CD4-positive, CD25-positive, alpha-beta regulatory T cell (primary cell): ENCODE results near the gene TESK2. TPM values are rescaled to one million over a fixed set of nuclear protein-coding genes. Genes with fewer than 3 reads are reported as not detected.
"Not testable (repeated sequence)": the region's sequence is repeated elsewhere in the genome, so short reads cannot be mapped to it uniquely, and the experiment has no call there.

ENCODE experiments used
- ATAC-seq, 2 donors: fragments of 150-1000 bp; cut with Tn5 transposase; one replicate each; pipeline ENCODE4 v1.10.0; 2021; ENCODE audit warnings: low read depth in 2 of 2, moderate number of reproducible peaks in 2 of 2, moderate library complexity in 1 of 2
- DNase-seq, 3 donors: peaks; one replicate each; pipeline versions ENCODE4 v3.0.0 to v3.0.0-alpha.2; 2012 to 2022; ENCODE audit warnings: mixed read lengths in 1 of 3
- H3K27ac ChIP-seq: one replicate; pipeline ENCODE4 v1.7.0; 2013; ENCODE audit warnings: mild to moderate bottlenecking, low read length; ENCODE audit not compliant: insufficient read depth, poor library complexity, severe bottlenecking
- H3K27me3 ChIP-seq: one replicate; pipeline ENCODE4 v1.7.0; 2013; ENCODE audit warnings: low read length; ENCODE audit not compliant: control insufficient read depth, insufficient read depth
- H3K36me3 ChIP-seq: one replicate; pipeline ENCODE4 v1.7.0; 2013; ENCODE audit warnings: mild to moderate bottlenecking, low read length, moderate library complexity; ENCODE audit not compliant: control insufficient read depth, insufficient read depth
- H3K4me1 ChIP-seq: 2 replicates; pipeline ENCODE4 v1.7.0; 2013; ENCODE audit warnings: mild to moderate bottlenecking, low read length; ENCODE audit not compliant: insufficient read depth, control insufficient read depth, poor library complexity, severe bottlenecking
- H3K4me3 ChIP-seq: one replicate; pipeline ENCODE4 v1.7.0; 2013; ENCODE audit warnings: low read depth, mild to moderate bottlenecking, low read length, moderate library complexity
- H3K9me3 ChIP-seq, 2 experiments: 1 replicate in 1 of 2; 2 replicates in 1 of 2; pipeline ENCODE4 v1.7.0; 2013; ENCODE audit warnings: low read length in 2 of 2, mild to moderate bottlenecking in 1 of 2, moderate library complexity in 1 of 2; ENCODE audit not compliant: control insufficient read depth in 2 of 2
- H3K27ac Mint-ChIP-seq, 3 donors: one replicate each; pipeline ENCODE4 v1.8.0; 2020 to 2022; ENCODE audit warnings: mild to moderate bottlenecking in 3 of 3, mixed read lengths in 3 of 3, moderate library complexity in 2 of 3
- H3K27me3 Mint-ChIP-seq: one replicate; pipeline ENCODE4 v1.8.0; 2022; ENCODE audit warnings: mild to moderate bottlenecking, mixed read lengths
- H3K36me3 Mint-ChIP-seq: one replicate; pipeline ENCODE4 v1.8.0; 2020; ENCODE audit warnings: mixed read lengths
- H3K4me1 Mint-ChIP-seq, 4 donors: one replicate each; pipeline ENCODE4 v1.8.0; 2020 to 2022; ENCODE audit warnings: mixed read lengths in 4 of 4, mild to moderate bottlenecking in 1 of 4
- H3K4me3 Mint-ChIP-seq, 4 donors: one replicate each; pipeline ENCODE4 v1.8.0; 2020 to 2022; ENCODE audit warnings: mild to moderate bottlenecking in 4 of 4, mixed read lengths in 4 of 4, moderate library complexity in 3 of 4
- H3K9me3 Mint-ChIP-seq, 7 donors: one replicate each; pipeline ENCODE4 v1.8.0; 2020 to 2022; ENCODE audit warnings: mixed read lengths in 7 of 7, mild to moderate bottlenecking in 3 of 7, moderate library complexity in 2 of 7
- polyA plus RNA-seq, 4 donors: library from polyadenylated mRNA; unstranded; fragments of 300-500 nt; fragmentation: Illumina TruSeq; gene quantifications; one replicate each; pipeline ENCODE4 v1.2.3, GENCODE V29; 2021
- total RNA-seq: library from RNA; stranded (reverse); gene quantifications from one replicate; pipeline ENCODE4 v1.2.3, GENCODE V29; 2022

TESK2 gene
- total and polyA plus RNA-seq, 5 donors from 2014 or later: 2.9 to 5.3 (median 3.7) TPM

DNA sequence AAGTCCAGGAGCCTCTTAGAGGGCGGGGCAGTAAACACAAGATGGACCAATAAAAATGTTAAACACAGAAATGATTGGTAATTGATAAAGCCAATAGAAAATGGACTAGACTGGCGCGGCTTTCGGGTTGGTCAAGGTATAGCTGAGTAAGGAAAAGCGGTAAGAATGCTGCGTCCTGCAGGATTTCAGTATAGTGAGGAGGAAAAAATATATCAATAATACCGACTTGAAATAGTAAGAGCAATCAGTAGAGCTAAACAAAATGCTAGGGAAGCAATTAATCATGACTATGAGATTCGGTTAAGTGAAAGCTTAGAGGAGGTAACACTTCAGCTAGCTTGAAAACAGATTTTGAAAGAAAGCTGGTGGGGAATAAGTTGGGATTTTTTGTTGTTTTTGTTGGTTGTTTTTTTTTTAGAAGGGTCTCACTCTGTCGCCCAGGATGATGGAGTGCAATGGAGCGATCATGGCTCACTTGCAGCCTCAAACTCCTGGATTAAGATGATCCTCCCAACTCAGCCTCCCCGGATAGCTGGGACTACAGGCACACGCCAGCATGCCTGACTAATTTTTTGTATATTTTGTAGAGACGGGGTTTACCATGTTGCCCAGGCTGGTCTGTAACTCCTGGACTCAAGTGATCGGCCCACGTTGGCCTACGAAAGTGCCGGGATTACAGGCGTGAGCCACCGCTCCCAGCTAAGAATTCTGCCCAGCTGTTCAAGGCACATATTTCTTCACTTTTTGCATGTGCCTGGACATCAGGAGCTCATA, 711 bp upstream of the TESK2 start:
- H3K27ac ChIP-seq: peak overlapping the region; percentile 82

DNA sequence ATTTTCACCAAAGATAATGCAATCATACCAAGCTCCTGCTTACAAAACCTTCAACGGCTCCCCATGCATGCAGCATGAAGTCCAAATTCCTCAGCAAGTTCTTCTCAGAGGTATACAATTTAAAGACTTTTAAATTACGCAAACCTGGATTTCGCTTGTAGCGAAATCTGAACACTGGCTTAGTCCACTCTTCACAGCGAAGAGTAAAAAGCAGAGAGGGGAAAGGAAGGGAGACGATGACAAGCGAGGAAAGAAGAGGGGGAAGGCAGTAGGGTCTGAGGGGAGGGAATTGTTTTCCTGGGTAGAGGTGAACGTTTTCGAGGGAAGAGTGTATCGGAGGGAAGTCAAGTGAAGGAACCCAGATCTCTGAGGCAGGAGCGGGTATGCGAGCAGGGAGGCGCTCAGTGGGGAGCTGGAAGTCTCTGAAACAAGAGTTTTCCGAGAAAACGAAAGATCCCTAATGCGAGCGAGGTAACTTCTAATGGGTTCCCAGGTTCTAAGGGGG, 790 bp downstream of the TESK2 start:
- Mint-ChIP-seq H3K4me3 (no peak overlapping the region), H3K9me3 (no peaks in the 10 kb centered on the region), H3K27me3 (no peaks in the 10 kb centered on the region), H3K27ac (no peak overlapping the region), H3K4me1 (peaks cover 6 to 23% (median 13%) of the 10 kb centered on the region in 4 donors), H3K36me3 (no peaks in the 10 kb centered on the region)
- H3K9me3 ChIP-seq: no peaks in the 10 kb centered on the region
- no peak for ATAC-seq
- no peaks in the 10 kb centered on the region for H3K27me3 ChIP-seq
- H3K27ac ChIP-seq: peak overlapping the region; percentile 70
- DNase-seq: peak in 1 of 3 donors; percentile 21
- H3K4me3 ChIP-seq: peak overlapping the region; percentile 91
- H3K36me3 ChIP-seq: no peaks in the 10 kb centered on the region
- H3K4me1 ChIP-seq: peaks cover 22% of the 10 kb centered on the region

More for the DNA sequence above, 711 bp upstream of the TESK2 start:
- H3K27me3 ChIP-seq: no peaks in the 10 kb centered on the region
- H3K9me3 ChIP-seq: no peaks in the 10 kb centered on the region
- peak overlapping the region; percentile 85 for H3K4me3 ChIP-seq
- H3K36me3 ChIP-seq: no peaks in the 10 kb centered on the region
- H3K27ac Mint-ChIP-seq: no peak overlapping the region
- H3K4me1 Mint-ChIP-seq: peaks cover 5 to 23% (median 13%) of the 10 kb centered on the region in 4 donors
- no peak overlapping the region for H3K4me3 Mint-ChIP-seq
- no peak for DNase-seq
- no peak for ATAC-seq
- no peaks in the 10 kb centered on the region for H3K36me3 Mint-ChIP-seq
- no peaks in the 10 kb centered on the region for H3K27me3 Mint-ChIP-seq
- peaks cover 22% of the 10 kb centered on the region for H3K4me1 ChIP-seq
- H3K9me3 Mint-ChIP-seq: no peaks in the 10 kb centered on the region

DNA sequence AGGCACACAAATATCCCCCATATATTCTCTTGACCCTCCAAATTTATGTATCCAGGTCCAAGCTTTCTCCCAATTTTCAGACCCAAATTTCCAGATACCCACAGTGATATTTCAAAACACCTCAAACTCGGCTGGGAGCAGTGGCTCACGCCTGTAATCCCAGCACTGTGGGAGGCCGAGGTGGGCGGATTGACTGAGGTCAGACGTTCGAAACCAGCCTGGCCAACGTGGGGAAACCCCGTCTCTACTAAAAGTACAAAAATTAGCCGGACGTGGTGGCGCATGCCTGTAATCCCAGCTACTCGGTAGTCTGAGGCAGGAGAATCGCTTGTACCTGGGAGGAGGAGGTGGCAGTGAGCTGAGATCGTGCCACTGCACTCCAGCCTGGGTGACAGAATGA, 1.6 kb downstream of the TESK2 start:
- not testable (repeated sequence) for H3K4me3 Mint-ChIP-seq, H3K9me3 Mint-ChIP-seq, H3K9me3 ChIP-seq, H3K27me3 ChIP-seq, H3K27me3 Mint-ChIP-seq, H3K36me3 Mint-ChIP-seq, DNase-seq, H3K36me3 ChIP-seq, ATAC-seq, H3K27ac ChIP-seq
- Histone ChIP-seq H3K4me1 (peaks cover 22% of the 10 kb centered on the region), H3K4me3 (peak overlapping the region; percentile 91)
- Mint-ChIP-seq H3K27ac (peak overlapping the region in 2 of 3 donors; percentile 59 to 89), H3K4me1 (peaks cover 6 to 23% (median 13%) of the 10 kb centered on the region in 4 donors)

GRCh38 chr1:45488666-45489377, 2.1 kb downstream of the TESK2 start:
- peaks cover 22% of the 10 kb centered on the region for H3K4me1 ChIP-seq
- no peak overlapping the region for H3K4me3 ChIP-seq
- no peaks in the 10 kb centered on the region for H3K27me3 ChIP-seq
- Mint-ChIP-seq H3K36me3 (no peaks in the 10 kb centered on the region), H3K4me1 (peaks cover 6 to 23% (median 13%) of the 10 kb centered on the region in 4 donors), H3K4me3 (peak overlapping the region in 1 of 4 donors; percentile 31), H3K9me3 (no peaks in the 10 kb centered on the region), H3K27ac (peak overlapping the region in 2 of 3 donors; percentile 59 to 89), H3K27me3 (no peaks in the 10 kb centered on the region)
- no peak overlapping the region for H3K27ac ChIP-seq
- DNase-seq (no peak), ATAC-seq (no peak)
- no peaks in the 10 kb centered on the region for H3K36me3 ChIP-seq
- no peaks in the 10 kb centered on the region for H3K9me3 ChIP-seq

- H3K27me3 ChIP-seq: no peaks in the 10 kb centered on the region
- no peaks in the 10 kb centered on the region for H3K36me3 ChIP-seq
- DNase-seq (no peak), ATAC-seq (no peak)
- H3K4me1 Mint-ChIP-seq: peaks cover 2 to 16% (median 12%) of the 10 kb centered on the region in 4 donors
- H3K27ac Mint-ChIP-seq: peak overlapping the region in 1 of 3 donors; percentile 43
- H3K27me3 Mint-ChIP-seq: no peaks in the 10 kb centered on the region
- peak overlapping the region in 2 of 4 donors; percentile 6 to 61 for H3K4me3 Mint-ChIP-seq
- no peak overlapping the region for H3K4me3 ChIP-seq
- peaks cover 0 to 1% (median 0%) of the 10 kb centered on the region in 7 donors for H3K9me3 Mint-ChIP-seq
- no peak overlapping the region for H3K27ac ChIP-seq
- H3K4me1 ChIP-seq: peaks cover 14% of the 10 kb centered on the region
- no peaks in the 10 kb centered on the region for H3K36me3 Mint-ChIP-seq
- no peaks in the 10 kb centered on the region for H3K9me3 ChIP-seq
Observed at GRCh38 chr1:45485949-45486348, 5.0 kb downstream of the TESK2 start.

DNA sequence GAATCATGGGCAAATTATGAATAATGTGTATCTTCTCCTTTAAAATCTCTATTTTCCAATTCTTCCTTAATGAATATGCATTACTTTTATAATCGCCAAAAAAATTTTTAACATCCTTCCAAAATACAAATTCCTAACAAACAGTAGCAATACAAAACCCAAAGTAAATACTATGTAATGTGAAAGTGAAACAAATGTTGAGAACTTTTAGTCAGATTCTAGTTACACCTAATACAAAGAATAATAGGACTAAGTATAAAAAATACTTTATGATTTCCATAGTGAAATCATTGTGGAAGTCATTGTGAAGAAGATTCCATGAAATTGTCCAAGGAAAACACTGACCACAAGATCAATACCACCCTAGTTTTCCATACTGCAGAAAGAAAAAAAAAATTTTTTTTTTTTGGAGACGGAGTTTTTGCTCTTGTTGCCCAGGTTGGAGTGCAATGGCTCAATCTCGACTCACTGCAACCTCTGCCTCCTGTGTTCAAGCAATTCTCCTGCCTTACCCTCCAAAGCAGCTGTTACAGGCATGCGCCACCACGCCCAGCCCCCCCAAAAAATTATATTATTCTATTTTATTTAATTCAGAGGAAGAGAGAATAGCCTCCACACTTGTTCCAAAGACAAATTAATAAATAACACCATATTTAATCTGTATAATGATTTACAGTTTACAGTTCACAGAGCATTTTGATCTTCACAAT, 11.8 kb downstream of the TESK2 start:
- peaks cover 0 to 1% (median 0%) of the 10 kb centered on the region in 7 donors for H3K9me3 Mint-ChIP-seq
- H3K4me3 Mint-ChIP-seq: peak overlapping the region in 1 of 4 donors; percentile 4
- Histone ChIP-seq H3K9me3 (no peaks in the 10 kb centered on the region), H3K4me3 (no peak overlapping the region), H3K36me3 (no peaks in the 10 kb centered on the region), H3K27ac (no peak overlapping the region), H3K27me3 (no peaks in the 10 kb centered on the region), H3K4me1 (no peaks in the 10 kb centered on the region)
- H3K27me3 Mint-ChIP-seq: no peaks in the 10 kb centered on the region
- H3K4me1 Mint-ChIP-seq: peaks cover 0 to 10% (median 6%) of the 10 kb centered on the region in 4 donors
- H3K36me3 Mint-ChIP-seq: peaks cover 4% of the 10 kb centered on the region
- no peak overlapping the region for H3K27ac Mint-ChIP-seq
- DNase-seq (no peak), ATAC-seq (no peak)

- H3K36me3 Mint-ChIP-seq: peaks cover 4% of the 10 kb centered on the region
- no peaks in the 10 kb centered on the region for H3K4me1 ChIP-seq
- H3K9me3 Mint-ChIP-seq: peaks cover 0 to 1% (median 0%) of the 10 kb centered on the region in 7 donors
- DNase-seq (no peak), ATAC-seq (no peak)
- no peak overlapping the region for H3K4me3 Mint-ChIP-seq
- H3K27me3 ChIP-seq: no peaks in the 10 kb centered on the region
- H3K4me1 Mint-ChIP-seq: peaks cover 0 to 10% (median 6%) of the 10 kb centered on the region in 4 donors
- no peaks in the 10 kb centered on the region for H3K36me3 ChIP-seq
- H3K27ac ChIP-seq: no peak overlapping the region
- no peak overlapping the region for H3K4me3 ChIP-seq
- H3K27me3 Mint-ChIP-seq: no peaks in the 10 kb centered on the region
- peak overlapping the region in 1 of 3 donors; percentile 61 for H3K27ac Mint-ChIP-seq
- H3K9me3 ChIP-seq: no peaks in the 10 kb centered on the region
Observed at GRCh38 chr1:45478121-45478814, 12.7 kb downstream of the TESK2 start.
